Body of pancreas (tissue), 4 donors: ENCODE data around the gene TCEA2. TPM values are rescaled to one million over a fixed set of nuclear protein-coding genes. Genes with fewer than 3 reads are reported as not detected.

Experiments
- ATAC-seq: fragments of 150-250 bp; one replicate; pipeline ENCODE4 v1.9.1; 2016
- DNase-seq, 4 donors: peaks; one replicate each; pipeline ENCODE4 v3.0.0-alpha.2; 2019
- H3K27ac ChIP-seq, 4 donors: fragments of 200-600 bp; sonication (generic); 1 replicate in 3 of 4; 2 replicates in 1 of 4; pipeline versions ENCODE4 v1.5.1 to v1.6.1; 2016 to 2019; ENCODE audit warnings: mild to moderate bottlenecking in 1 of 4, mixed read lengths in 1 of 4, moderate library complexity in 1 of 4
- H3K27me3 ChIP-seq, 2 donors: fragments of 200-600 bp; sonication (generic); one replicate each; pipeline ENCODE4 v1.6.0; 2016; ENCODE audit warnings: mild to moderate bottlenecking in 1 of 2
- H3K36me3 ChIP-seq, 2 donors: fragments of 200-600 bp; sonication (generic); replicated peaks in 1 of 2; 2 replicates each; pipeline ENCODE4 v1.5.1; 2016; ENCODE audit warnings: low read depth in 2 of 2; ENCODE audit not compliant: insufficient read depth in 1 of 2
- H3K4me1 ChIP-seq: fragments of 200-600 bp; sonication (generic); one replicate; pipeline ENCODE4 v1.6.0; 2016
- H3K4me3 ChIP-seq, 2 donors: fragments of 200-600 bp; sonication (generic); 1 replicate in 1 of 2; 2 replicates in 1 of 2; pipeline ENCODE4 v1.5.1; 2016 to 2019
- H3K9me3 ChIP-seq, 3 donors: fragments of 200-600 bp; sonication (generic); 1 replicate in 2 of 3; 2 replicates in 1 of 3; pipeline ENCODE4 v1.5.1; 2016
- CTCF ChIP-seq, 7 experiments: fragments of 450-650 bp in 4 of 7; fragments of 200-600 bp in 3 of 7; sonication (generic) in 3 of 7; IDR thresholded peaks; one replicate each; pipeline ENCODE4 v1.5.1; 2016 to 2019; ENCODE audit warnings: antibody characterized with exemption in 7 of 7
- POLR2A ChIP-seq, 3 donors: fragments of 450-650 bp; IDR thresholded peaks; one replicate each; pipeline ENCODE4 v1.6.1; 2016; ENCODE audit warnings: antibody characterized with exemption in 3 of 3, mild to moderate bottlenecking in 2 of 3
- WGBS, 2 donors: methylation state at CpG; one replicate each; pipeline ENCODE4 v1.1.5; 2017; 5-methylcytosine and 5-hydroxymethylcytosine counted together
- intact Hi-C: fragments of 100-400 bp; cut with DNase I; formaldehyde crosslinking; loops from one replicate; pipeline ENCODE4 v1.15.1; 2023
- total RNA-seq, 2 donors: library from RNA; depleted of rRNA; stranded (reverse); fragments of >200 nt; gene quantifications; one replicate each; pipeline ENCODE4 v1.1.0, GENCODE V29; 2016

TCEA2 gene
- total RNA-seq, 2 donors from 2014 or later: 16.6 to 17.5 TPM

GRCh38 chr20:64109831-64110391 lies 46.9 kb downstream of the TCEA2 start:
- WGBS, 2 donors: 66 to 71% methylated on average over 12 to 16 of the region's 16 CpGs
- TF ChIP-seq CTCF (IDR thresholded peaks at IDR 0.05) (no peak), POLR2A (IDR thresholded peaks at IDR 0.05) (no peak)
- no peak overlapping the region for H3K4me3 ChIP-seq
- no peaks in the 10 kb centered on the region for H3K9me3 ChIP-seq
- H3K36me3 ChIP-seq: no peaks in the 10 kb centered on the region
- peak in 1 of 4 donors; percentile 2 for DNase-seq
- ATAC-seq: no peak
- no peak overlapping the region for H3K27ac ChIP-seq
- intact Hi-C loops: no loop called here
- H3K4me1 ChIP-seq: no peaks in the 10 kb centered on the region
- no peaks in the 10 kb centered on the region for H3K27me3 ChIP-seq

- WGBS, 2 donors: 76 to 83% methylated on average over 4 to 9 of the region's 10 CpGs
- intact Hi-C loops: no loop called here
- H3K27me3 ChIP-seq: no peaks in the 10 kb centered on the region
Observed at GRCh38 chr20:64110411-64111068, 47.5 kb downstream of the TCEA2 start.

GRCh38 chr20:64111841-64112641 lies 49.0 kb downstream of the TCEA2 start:
- ATAC-seq: no peak
- Histone ChIP-seq H3K4me1 (no peaks in the 10 kb centered on the region), H3K4me3 (no peak overlapping the region), H3K36me3 (no peaks in the 10 kb centered on the region), H3K27me3 (no peaks in the 10 kb centered on the region), H3K9me3 (no peaks in the 10 kb centered on the region), H3K27ac (no peak overlapping the region)
- TF ChIP-seq POLR2A (IDR thresholded peaks at IDR 0.05): no peak
- no peak for TF ChIP-seq CTCF (IDR thresholded peaks at IDR 0.05)
- WGBS, 2 donors: 65 to 74% methylated on average over 12 to 19 of the region's 19 CpGs
- no peak for DNase-seq
- intact Hi-C loops: no loop called here

More at GRCh38 chr20:64110411-64111068, 47.5 kb downstream of the TCEA2 start:
- H3K9me3 ChIP-seq: no peaks in the 10 kb centered on the region
- no peak for TF ChIP-seq CTCF (IDR thresholded peaks at IDR 0.05)
- TF ChIP-seq POLR2A (IDR thresholded peaks at IDR 0.05): no peak
- no peaks in the 10 kb centered on the region for H3K4me1 ChIP-seq
- DNase-seq (peak in 2 of 4 donors; percentile 3 to 8), ATAC-seq (no peak)
- H3K36me3 ChIP-seq: no peaks in the 10 kb centered on the region
- H3K27ac ChIP-seq: no peak overlapping the region
- no peak overlapping the region for H3K4me3 ChIP-seq

GRCh38 chr20:64112691-64113443 lies 49.9 kb downstream of the TCEA2 start:
- Histone ChIP-seq H3K4me3 (no peak overlapping the region), H3K27ac (no peak overlapping the region), H3K4me1 (no peaks in the 10 kb centered on the region), H3K36me3 (no peaks in the 10 kb centered on the region), H3K27me3 (no peaks in the 10 kb centered on the region), H3K9me3 (no peaks in the 10 kb centered on the region)
- peak in 1 of 4 donors; percentile 2 for DNase-seq
- intact Hi-C loops: no loop called here
- TF ChIP-seq POLR2A (IDR thresholded peaks at IDR 0.05): no peak
- TF ChIP-seq CTCF (IDR thresholded peaks at IDR 0.05): no peak
- 79 to 81% methylated on average over 8 to 18 of the region's 18 CpGs for WGBS, 2 donors
- ATAC-seq: no peak
